NCI-H460 (cell line): ENCODE data around the gene C9orf153. TPM values are rescaled to one million over a fixed set of nuclear protein-coding genes. Genes with fewer than 3 reads are reported as not detected.
"Not testable (repeated sequence)": the region's sequence is repeated elsewhere in the genome, so short reads cannot be mapped to it uniquely, and the experiment has no call there.

Source experiments
- DNase-seq: peaks from one replicate; pipeline ENCODE4 v3.0.0-alpha.2; 2016; ENCODE audit warnings: low read depth; ENCODE audit errors: extremely low read depth
- total RNA-seq: library from RNA; depleted of rRNA; stranded (reverse); fragments of >200 nt; shearing (Covaris generic); gene quantifications from 2 replicates; pipeline ENCODE4 v1.2.3, GENCODE V29; 2014

C9orf153 gene
- total RNA-seq, 1 experiment from 2014 or later: 0.40 TPM

- no peak for DNase-seq
Measured at GRCh38 chr9:86201474-86202337, 57.8 kb downstream of the C9orf153 start.

DNA sequence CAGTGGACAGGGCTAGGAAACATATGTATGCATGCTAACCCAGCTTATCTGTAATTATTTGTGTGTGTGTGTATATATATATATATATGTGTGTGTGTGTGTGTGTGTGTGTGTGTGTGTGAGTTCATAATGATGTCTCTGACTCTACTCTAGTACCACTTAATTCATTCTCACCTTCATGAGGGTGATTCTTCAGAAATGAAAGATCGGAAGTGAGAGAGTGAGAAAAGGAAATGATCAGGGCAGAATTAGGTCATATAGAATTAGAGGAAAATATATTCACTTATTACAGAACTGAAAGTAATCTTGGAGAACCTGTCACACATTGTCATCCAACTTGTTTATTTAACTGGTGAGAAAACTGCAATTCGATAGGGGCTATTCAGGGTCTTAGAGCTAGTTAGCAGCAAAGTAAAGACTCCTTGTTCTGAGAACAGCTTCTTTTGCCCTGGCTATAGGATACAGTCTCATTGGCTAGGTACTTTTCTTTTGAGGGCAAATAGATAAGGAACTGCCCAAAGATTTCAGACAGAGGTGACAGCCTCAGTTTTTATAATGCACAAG, 58.8 kb downstream of the C9orf153 start:
- DNase-seq: no peak

DNA sequence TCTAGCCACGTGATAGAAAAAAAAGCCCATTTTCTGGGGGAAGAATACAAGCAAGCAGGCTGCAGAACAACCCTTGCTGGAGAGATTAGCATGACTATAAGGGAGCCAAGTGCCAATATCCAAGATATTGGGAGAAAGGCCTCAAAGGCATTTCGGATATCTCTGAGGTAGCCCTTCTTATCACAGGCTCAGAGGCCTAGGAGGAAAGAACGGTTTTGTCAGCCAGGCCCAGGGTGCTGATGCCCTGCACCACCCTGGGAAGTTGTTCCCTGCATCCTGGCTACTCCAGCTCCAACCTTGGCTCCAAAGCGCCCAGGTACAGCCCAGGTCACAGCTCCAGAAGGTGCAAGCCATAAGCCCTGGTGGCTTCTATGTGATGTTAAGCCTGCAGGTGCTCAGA, 66.4 kb downstream of the C9orf153 start:
- no peak for DNase-seq

GRCh38 chr9:86190700-86191099, 68.8 kb downstream of the C9orf153 start:
- DNase-seq: not testable (repeated sequence)

GRCh38 chr9:86187121-86187520, 72.3 kb downstream of the C9orf153 start:
- no peak for DNase-seq

- DNase-seq: no peak
Measured at GRCh38 chr9:86186696-86187095, 72.8 kb downstream of the C9orf153 start.

DNA sequence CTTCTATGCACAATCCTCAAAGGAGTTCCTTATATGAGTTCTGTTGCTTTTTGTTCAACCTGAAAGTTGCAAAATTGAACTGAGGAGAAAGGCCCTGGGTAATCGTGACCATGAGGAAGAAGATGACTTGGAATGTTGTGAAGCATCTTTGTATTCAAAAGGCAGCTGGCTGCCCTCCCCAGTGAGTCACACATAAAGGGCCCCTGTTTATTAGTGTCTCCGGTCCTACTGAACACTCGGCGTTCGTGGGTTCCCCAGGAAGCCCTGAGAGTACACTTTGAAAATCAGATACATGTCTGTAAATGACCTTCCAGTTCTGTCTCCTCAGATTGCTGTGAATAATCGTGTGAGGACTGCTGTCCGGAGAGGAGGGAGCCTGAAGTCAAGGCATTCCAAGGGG, 73.6 kb downstream of the C9orf153 start:
- DNase-seq: no peak

DNA sequence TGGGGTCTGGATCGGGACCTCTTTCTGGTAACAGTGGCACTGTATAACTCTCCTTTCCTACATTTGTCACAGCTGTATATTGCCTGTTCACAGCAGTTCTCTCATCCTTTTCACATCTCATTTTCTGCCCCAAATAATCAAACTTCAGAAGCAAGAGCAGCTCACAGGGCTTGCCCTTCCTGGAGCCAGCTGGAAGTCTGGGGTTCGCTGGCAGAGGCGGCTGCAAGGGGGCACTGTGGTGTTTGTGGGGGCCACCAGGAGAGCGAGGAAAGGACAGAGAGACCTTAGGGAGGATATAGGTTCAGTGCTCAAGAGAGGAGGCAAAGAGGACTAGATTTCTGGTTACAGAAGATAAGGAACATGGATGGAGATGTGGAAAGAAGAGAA, 75.3 kb downstream of the C9orf153 start:
- no peak for DNase-seq

GRCh38 chr9:86183229-86184137, 76.0 kb downstream of the C9orf153 start:
- no peak for DNase-seq

DNA sequence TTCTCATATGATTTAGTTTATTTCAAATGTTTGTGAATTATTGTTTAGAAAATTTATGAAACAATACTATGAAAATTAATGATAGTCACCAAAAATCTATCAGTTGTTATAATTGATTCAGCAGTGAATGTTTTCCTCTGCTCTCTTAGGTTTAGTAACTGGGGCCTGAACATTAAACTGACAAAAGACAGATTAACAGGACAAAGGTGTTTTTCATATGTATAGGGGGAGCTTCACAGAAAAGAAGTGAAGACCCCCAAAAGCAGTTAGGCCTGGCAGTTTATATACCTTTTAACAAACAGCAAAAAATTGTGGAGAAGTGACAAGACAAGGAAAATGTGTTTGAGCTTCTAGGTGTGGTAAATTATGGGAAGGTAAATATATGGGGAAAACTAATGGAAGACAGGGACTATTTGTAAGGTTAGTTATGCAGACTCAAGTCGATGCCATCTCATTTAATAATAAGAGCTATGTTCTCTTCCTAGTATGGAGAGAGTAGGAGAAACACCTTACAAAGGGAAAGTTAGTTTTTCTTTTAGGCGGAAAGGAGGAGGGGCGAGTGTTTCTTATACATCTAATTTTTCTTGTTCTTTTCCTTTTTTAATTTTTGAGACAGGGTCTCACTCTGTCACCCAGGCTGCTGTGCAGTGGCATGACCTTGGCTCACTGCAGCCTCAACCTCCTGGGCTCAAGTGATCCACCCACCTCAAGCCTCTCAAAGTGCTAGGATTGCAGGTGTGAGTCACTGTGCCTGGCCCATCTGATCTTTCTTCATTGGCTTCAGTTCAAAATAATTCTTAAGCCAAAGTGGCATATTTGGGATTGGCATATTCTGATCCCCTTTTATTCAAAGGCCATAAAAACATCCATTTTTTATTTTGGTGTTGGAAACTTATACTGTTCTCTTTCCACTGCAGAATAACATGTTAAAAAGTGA, 77.8 kb downstream of the C9orf153 start:
- no peak for DNase-seq

DNA sequence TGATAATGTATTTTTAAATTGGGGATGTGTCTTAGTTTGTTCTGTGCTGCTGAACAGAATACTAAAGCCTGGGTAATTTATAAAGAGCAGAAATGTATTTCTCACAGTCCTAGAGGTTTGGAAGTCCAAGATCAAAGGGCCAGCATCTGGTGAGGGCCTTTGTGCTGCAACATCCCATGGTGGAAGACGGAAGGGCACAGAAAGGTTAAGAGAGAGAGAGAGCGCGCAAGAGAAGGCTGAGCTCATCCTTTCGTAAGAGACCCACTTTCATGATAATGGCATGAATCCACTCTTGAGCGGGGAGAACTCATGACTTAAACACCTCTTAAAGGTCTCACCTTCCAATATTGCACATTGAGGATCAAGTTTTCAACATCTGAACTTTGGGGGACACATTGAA, 81.0 kb downstream of the C9orf153 start:
- no peak for DNase-seq

GRCh38 chr9:86177995-86178394, 81.5 kb downstream of the C9orf153 start:
- no peak for DNase-seq

DNA sequence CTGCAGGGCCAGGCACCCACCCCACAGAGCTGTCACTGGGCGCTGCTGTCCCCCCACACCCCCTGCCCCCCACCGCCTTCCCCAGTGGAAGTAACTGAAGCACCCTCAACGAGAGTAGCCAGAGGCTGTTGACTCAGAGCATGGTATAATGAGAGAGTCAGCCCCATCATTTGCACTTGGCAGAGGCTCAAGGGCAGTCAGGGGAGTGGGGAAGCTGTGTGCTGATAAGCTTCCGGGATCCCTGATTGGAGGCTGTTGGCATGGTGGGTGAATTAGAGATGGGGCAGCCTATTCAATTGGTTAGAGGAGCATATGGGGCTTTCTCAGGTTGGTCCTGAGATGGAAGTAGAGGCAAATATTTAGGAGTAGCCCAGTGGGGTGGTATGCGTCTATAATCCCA, 83.0 kb downstream of the C9orf153 start:
- DNase-seq: no peak

- DNase-seq: no peak
Measured at GRCh38 chr9:86175743-86176456, 83.6 kb downstream of the C9orf153 start.

- DNase-seq: no peak
Measured at GRCh38 chr9:86175223-86175622, 84.2 kb downstream of the C9orf153 start.
